NCI-H146 treated with DMSO at 0.1 percent for 48 hours (cell line): ENCODE measurements around the gene DNASE1L3.
"Not testable (repeated sequence)": the region's sequence is repeated elsewhere in the genome, so short reads cannot be mapped to it uniquely, and the experiment has no call there.

Experiments used
- DNase-seq: peaks from one replicate; lab custom pipeline; 2025; ENCODE audit not compliant: unreplicated experiment; lab: John Stamatoyannopoulos, UW

The DNASE1L3 gene

DNA sequence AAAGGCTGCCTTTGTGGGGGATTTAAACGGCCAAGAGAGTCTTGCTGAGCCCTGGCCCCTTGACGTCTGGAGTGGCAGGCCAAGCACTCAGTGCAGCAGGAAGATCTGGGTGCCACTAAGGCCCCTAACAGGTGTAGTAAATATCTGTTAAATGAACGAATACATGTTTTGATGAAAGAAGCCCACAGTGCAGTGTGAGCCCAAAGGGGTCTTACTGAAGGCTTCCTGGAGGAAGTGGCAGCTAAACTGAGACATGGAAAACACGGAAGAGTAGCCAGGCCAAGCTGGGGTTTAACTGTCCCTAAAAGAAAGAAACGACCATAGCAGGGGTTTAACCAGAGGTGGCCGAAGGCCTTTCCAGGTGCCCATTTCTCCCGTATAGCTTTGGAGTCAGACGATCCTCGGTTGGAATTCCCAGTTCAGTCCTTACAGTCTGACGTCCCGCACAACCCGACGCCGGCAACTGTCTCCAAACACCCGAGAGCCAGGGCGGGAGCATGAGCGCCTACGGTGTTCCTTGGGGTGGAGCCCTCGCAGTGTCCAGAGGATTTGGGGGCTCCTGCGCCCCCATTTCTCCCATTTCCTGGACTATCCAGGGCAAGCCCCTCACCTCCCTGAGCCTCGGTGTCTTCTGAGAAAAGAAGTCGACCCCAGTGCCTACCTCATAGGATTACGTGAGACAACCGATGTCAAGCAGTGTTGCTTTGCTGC, 25.9 kb upstream of the DNASE1L3 start:
- no peak for DNase-seq

DNA sequence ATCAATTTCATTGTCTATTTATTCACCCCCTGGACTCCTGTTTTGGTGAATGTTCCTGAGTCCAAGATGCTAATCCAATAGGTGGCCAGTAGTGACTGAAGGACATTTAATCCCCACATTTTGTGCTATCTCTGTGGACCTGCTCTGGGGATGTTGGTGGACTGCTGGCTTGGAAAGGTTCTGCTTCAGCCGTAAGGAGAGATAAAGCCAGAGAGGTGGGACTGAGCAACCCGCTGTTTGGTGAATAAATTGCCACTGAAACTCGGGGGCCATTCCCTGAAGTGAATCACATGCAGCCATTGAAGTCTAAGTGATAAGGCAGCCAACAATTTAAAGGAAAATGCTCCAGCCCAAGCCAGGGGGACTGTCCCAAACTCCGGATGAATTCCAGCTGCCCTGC, 25.2 kb upstream of the DNASE1L3 start:
- no peak for DNase-seq

DNA sequence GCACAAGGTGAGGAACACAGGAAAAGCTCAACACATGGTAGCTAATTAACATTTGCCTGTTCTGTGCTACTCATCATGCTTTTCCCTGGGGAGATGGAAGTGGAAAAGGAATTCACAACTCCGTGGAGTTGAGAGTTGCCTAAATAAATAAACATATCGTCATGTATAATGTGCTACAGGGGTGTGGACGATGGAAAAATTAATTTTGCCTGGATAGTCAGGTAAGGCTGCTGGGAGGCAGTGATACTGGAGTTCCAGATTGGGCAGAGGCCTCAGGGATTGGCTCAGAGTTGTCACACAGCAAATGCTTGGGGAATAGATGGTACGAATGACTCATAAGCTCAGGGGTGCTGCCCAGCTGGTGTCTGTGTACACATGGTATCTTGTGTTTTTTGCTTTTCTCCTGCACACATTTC, 23.8 kb upstream of the DNASE1L3 start:
- DNase-seq, result no peak

DNA sequence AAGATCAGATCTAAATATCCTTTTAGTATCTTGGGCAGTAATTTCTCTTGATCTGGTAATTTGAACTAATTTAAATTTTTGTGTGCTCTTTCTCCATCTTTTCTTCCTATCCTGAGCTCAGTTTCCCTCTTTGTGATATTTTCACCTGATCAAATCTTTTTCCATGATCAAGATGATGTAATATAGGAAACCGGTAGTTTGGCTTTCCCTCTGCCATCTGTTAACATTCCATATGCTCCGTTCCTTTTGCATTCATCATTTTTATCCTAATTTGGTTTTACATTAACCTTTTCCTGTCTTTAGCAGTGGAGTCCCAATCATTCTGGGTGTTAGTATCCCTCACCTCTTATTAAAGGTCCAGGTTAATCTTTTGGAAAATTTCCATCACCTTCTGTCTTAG, 20.9 kb upstream of the DNASE1L3 start:
- DNase-seq, result no peak

DNA sequence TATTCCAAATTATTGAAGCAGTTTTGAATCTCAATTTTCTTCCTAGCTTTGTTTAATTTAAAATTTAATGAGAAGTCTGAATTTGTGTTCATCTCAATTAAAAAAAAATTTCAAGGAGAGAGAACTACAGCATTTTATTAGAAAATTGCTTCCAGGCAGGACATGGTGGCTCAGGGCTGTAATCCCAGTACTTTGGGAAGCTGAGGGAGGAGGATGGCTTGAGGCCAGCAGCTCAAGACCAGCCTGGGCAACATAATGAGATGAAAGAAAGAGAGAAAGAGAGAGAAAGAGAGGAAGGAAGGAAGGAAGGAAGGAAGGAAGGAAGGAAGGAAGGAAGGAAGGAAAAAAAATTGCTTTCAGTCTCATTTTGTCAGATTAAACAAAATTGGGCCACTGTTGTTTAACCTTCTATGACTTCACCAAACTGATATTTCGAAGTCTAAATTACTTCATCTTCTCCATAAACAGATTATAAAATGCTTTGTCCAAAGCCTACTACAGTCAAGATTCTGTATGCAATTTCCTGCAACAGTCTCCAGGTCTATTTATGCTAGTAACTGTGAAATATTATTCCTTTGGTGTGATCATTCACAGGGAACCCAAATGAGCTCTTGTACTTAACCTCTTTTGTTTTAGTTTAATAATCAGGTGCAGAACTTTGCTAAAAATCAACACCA, 20.2 kb upstream of the DNASE1L3 start:
- DNase-seq, result no peak

DNA sequence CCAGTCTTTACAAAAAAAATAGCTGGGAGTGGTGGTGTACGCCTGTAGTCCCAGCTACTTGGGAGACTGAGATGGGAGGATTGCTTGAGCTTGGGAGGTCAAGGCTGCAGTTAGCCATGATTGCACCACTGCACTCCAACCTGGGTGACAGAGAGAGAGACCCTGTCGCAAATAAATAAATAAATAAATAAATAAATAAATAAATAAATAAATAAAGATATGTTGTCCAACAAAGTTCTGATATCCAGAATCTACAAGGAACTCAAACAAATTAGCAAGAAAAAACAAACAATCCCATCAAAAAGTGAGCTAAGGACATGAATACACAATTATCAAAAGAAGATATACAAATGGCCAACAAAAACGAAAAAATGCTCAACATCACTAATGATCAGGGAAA, 17.2 kb upstream of the DNASE1L3 start:
- not testable (repeated sequence) for DNase-seq

DNA sequence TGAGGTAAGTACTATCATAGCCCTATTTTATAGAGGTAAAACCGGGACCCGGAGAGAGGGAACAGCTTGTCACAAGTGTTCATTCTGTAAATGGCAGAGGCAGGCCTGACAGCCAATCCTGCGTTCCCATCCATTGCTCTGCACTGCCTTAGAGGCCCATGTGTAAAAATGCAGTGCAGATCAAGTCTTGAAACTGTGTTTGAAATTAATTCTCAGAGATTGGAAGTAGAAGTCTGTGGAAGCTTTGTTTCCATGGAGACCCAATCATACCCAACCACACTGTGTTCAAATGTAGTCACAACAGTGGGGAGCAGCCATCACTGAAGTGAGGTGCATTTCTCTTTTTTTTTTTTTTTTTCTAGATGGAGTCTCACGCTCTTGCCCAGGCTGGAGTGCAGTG, 13.1 kb upstream of the DNASE1L3 start:
- DNase-seq, result no peak

DNA sequence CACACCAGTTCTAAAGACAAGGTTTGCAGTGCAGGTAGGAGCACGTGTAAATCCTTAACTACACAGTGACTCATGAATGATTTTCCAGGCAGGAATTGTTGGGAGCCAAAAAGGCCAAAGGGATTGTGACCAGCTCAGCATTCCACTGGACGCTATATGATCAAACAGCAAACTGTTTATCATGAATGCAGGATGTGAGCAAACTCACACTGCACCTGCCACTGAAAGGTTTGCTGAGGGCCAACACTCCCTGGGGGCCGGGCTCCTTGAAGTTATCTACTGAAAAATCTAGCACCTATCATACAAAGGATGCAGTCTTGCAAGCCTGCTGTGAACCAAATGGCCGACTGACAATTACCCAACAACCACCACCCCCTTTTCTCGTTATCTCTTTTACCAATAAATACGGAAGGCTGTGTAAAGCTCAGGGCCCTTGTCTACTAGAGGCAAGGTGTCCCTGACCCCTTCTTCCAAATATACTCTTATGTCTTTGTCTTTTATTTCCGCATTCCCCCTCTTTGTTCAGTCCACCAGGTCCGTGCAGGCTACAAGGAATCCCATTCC, 11.5 kb upstream of the DNASE1L3 start:
- no peak for DNase-seq

DNA sequence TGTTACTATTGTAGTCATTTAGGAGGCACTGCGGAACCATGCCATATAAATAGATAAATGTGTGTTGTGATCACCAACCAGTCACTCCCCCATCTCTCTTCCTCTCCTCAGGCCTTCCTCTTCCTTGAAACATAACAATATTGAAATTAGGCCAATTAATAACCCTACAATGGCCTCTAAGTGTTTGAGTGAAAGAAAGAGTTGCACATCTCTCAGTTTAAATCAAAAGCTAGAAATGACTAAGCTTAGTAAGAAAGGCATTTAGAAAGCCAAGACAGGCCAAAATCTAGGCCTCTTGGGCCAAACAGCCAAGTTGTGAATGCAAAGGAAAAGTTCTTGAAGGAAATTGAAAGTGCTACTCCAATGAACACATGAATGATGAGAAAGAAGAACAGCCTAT, 8.1 kb upstream of the DNASE1L3 start:
- DNase-seq, result no peak

DNA sequence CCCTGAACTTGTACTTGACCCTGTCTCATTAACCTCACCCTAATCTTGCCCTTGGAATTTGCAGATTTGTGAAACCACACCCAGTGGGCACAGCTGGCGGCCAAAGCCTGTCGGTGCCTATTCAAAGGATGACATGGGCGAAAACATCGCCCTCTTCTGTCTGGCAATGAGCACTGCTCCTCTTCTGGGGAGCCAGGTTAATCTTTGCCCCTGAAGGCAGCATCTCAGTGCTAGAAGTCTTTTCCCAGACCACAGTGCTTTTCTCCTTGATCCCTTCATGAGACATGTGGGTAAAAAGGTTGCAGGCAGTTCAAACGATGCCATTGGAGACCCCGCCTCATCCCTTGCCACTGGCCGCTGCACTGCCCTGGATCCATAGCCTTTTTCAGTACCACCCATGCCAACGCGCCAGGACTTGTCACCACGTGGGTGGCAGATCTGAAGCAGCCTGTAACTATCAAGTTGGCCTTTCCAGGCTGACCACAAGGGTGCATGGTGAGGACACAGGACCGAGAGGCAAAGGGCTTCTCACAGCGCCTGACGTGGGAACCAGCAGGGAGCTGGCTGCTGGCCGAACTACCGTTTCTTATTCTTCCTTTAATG, 6.5 kb upstream of the DNASE1L3 start:
- DNase-seq, result peak; percentile 61

DNA sequence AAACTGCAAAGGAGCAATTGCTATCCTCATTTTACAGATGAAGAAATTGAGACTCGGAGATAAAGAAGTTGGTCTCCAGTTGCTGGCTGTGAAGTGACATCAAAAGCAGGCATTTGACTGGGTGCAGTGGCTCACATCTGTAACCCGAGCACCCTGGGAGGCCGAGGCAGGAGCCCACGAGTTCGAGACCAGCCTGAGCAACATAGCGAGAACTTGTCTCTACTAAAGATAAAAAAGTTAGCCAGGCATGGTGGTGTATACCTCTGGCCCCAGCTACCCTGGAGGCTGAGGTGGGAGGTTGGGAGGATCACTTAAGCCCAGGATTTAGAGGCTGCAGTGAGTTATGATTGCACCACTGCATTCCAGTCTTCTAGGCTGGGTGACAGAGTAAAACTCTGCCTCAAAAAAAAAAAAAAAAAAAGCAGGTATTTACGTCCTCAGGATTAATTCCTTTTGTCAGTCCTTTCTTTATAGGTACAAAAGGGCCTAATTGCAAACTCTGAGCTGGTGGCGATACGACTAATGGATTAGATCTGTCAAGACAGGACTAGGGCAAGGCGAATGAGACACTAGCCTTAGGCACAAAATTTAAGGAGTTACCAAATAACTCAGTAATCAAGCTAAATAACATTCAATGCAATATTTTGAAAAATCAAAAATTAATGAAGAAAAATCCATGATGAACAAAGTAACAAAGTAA, 5.9 kb upstream of the DNASE1L3 start:
- DNase-seq, result no peak

DNA sequence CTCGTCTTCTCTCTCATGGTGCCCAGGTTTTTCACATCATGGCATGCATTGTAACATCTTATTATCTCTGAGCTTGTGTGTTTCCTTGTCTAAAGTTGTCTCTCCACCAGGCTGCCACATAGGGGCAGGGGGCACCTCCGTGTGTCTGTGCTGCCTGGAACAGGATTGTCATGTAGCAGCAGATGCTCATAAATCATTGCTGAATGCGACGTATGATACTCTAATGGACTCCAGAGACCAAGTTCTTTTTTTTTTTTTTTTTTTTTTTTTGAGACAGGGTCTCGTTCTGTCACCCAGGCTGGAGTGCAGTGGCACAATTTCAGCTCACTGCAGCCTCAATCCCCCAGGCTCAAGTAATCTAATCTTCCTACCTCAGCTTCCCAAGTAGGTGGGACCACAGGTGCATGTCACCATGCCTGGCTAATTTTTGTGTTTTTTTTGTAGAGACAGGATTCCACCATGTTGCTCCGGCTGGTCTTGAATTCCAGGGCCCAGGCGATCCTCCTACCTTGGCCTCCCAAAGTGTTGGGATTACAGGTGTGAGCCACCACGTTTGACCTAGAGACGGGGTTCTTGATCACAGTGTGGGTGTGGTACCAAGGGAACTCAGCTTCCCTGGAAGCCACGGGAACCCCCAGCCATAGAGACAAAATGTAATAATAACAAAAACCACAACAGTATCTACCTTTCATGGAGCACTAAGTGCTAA, 4.7 kb upstream of the DNASE1L3 start:
- DNase-seq, result no peak

DNA sequence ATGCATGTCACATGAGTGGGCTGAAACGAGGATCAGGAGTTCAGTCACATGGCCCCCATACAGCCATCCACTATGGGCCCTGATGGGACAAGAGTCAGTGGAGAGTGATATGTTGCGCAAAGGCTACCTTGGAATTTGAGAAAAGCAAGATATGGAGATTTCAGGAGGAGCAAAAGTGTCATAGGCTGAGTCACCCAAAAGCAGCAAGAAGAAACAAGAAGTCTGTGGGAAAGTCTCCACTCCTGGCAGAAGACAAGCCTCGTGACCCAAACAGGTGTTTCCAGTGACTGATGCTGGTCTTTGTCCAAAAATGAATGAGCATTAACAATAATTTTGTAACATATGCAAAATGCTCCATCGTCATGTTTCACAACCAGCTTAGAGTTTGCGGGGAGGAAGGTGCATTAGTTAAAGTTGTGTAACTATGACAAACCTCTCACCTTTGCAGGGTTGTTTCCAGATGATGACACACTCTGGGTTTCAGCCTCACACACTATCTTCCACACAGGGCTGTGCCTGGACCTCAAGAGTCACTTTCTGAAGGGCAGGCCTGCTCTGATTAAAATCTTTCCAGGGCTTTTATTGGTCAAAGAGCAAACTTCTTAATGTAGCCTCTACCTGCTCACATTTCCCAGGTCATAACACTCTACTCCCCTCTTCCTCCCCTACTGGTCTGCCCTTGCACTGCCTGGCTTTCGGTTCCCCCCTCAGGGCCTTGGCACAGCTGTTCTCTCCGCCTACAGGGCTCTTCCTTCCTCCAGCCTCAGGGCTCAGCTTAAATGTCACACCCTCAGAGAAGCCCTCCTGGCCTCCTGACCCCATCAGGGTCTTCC, 3.9 kb upstream of the DNASE1L3 start:
- DNase-seq, result no peak

DNA sequence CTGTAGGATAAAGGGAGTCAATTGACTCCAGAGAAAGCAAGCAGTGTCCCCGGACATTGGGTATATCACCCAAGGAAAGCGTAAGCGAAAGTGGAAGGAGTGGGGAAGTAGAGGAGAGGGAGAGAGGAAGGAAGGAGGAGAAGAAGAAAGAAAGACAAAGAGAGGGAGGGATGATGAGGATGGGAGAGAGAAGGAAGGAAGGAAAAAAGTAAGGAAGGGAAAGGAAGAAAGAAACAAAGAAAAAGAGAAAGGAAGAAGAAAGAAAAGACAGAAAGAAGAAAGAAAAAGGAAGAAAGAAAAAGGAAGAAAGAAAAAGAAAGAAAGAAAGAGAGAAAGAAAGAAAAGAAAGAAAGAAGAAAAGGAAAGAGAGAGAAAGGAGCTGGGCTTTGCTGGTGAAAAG, 839 bp downstream of the DNASE1L3 start:
- DNase-seq, result no peak

DNA sequence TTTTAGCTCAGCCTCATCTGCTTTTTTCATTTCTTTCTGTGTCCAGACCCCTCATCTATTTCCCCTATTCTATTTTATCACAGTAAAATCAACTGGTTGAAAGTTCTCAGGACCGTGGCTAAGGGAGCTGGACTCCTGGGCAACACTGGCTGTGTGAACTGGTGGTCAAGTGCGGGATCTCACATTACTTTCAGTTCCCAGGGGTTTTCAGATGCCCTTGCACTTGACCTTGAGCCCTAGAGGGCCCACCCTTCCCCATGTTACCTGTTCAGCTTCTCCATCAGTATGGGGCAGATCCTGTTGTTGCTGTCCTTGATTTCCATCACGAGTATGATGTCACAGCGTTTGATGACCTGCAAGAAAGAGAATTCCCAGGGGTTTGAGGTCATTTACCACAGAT, 2.8 kb downstream of the DNASE1L3 start:
- DNase-seq, result no peak

DNA sequence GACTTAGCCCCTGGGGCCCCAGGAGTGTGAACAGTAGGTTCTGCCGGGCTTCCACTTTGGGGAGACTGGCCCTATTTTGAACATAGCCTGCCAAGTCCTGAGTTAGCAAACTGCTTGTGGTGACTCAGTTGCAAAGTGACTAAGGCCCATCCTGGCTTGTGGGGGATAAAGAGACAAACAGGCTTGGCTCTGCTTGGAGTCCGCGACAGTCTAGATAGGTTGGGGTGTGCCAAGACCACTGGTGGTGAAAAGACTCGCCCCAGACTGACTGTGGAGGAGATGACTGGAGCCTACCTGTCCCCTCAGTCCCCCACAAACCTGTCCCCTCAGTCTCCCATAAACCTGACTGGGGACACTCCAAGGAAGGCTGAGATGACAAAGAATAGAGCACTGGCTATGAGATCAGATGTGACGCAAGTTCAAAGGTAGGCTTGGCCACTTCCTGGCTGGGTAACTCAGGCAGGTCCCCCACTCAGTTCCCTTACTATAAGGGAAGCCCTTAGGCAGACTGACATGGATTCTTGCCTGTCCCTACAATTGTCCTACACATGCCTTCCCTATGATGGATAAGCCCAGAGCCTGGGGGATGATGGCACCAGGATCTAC, 4.3 kb downstream of the DNASE1L3 start:
- no peak for DNase-seq

DNA sequence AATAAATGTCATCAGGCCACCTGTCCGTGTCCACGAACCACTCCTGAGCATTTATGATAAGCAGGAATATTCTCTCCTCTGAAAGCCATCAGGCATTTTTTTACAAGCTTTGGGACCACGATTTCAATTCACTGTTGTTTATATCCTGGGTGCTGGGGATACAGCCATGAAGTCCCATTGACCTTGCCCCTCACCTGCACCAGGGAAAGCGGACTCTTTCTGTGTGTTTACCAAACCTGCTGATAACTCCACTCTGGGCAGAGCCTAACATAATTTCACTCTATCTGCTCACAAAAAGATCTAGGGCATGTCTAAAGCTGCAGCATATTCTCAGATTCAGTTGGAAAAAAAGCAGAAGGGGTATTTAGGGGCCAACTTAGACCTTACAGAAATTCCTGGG, 4.8 kb downstream of the DNASE1L3 start:
- DNase-seq, result no peak

DNA sequence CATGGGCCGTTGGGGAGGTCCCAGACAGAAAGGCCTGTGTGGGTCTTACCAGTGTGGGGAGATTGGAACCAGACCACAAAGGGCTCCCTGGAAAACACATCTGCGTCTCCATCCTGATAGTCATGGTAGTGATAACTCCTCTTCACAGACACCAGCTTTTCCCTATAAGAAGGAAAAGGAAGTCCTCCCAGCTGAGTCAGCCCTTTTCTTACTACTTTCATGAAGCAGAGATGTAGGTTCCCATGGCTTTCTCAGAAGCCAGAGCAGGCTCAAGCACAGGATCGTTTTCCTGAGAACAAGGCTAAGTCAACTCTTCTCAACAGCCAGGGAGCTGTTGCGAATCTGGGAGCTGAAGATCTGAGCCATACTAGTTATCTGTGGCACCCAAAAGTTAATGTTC, 6.1 kb downstream of the DNASE1L3 start:
- DNase-seq, result no peak

DNA sequence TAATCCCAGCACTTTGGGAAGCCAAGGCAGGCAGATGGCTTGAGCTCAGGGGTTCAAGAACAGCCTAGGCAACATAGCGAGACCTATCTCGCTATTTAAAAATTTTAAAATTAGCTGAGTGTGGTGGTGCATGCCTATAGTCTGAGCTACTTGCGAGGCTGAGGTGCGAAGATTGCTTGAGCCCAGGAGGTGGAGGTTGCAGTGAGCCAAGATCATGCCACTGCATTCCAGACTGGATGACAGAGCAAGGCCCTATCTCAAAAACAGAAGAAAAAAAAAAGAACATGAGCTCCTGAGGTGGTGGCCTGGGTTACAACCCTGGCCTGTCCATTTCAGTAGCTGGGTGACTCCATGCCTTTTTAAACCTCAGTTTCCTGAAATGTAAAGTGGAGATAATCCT, 7.2 kb downstream of the DNASE1L3 start:
- DNase-seq, result no peak

DNA sequence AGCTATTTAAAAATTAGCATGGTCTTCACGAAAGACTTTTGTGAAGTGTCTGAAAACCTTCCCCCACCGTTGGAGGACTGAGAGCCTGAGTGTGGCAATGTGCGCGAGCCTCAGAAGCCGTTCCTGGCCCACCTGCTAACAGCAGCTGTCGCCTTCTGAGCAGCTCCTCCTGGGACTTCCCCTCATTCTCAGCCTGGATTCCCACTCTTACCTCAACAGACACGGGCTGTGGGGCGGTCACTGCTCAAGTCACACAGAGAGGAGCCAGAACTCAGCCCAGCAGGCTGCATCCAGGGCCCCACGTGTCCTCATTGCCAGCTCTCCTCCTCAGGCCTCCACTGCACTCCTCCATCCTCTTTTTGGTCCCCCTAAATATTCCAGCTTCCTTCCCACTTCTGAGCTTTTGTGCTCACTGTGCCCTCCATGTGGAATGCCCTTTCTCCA, 7.8 kb downstream of the DNASE1L3 start:
- DNase-seq, result no peak
